Mesenchymal stem cell (in vitro differentiated cells and primary cell): ENCODE data around the gene CMSS1.

Experiments
- DNase-seq: peaks from one replicate; pipeline ENCODE4 v3.0.0-alpha.2; 2013
- H2AFZ ChIP-seq: one replicate; pipeline ENCODE4 v1.6.1; 2013; ENCODE audit warnings: low read depth, mild to moderate bottlenecking, control low read depth, inconsistent platforms, low read length, moderate library complexity
- H2AK5ac ChIP-seq: 2 replicates; pipeline ENCODE4 v1.6.1; 2013; ENCODE audit warnings: low read length, moderate library complexity, mild to moderate bottlenecking, inconsistent platforms; ENCODE audit not compliant: severe bottlenecking
- H2BK120ac ChIP-seq: one replicate; pipeline ENCODE4 v1.6.1; 2013; ENCODE audit warnings: low read depth, mild to moderate bottlenecking, inconsistent platforms, low read length, moderate library complexity
- H2BK12ac ChIP-seq, 2 experiments: one replicate each; pipeline ENCODE4 v1.6.1; 2013; ENCODE audit warnings: inconsistent platforms in 2 of 2, low read length in 2 of 2, mild to moderate bottlenecking in 2 of 2, moderate library complexity in 2 of 2, control low read depth in 1 of 2
- H2BK15ac ChIP-seq: one replicate; pipeline ENCODE4 v1.6.1; 2013; ENCODE audit warnings: mild to moderate bottlenecking, low read depth, inconsistent platforms; ENCODE audit not compliant: poor library complexity, severe bottlenecking
- H2BK5ac ChIP-seq: 2 replicates; pipeline ENCODE4 v1.6.1; 2013; ENCODE audit warnings: low read depth, mild to moderate bottlenecking, low read length, control low read depth, inconsistent platforms; ENCODE audit not compliant: poor library complexity, severe bottlenecking
- H3K14ac ChIP-seq, 2 experiments: one replicate each; pipeline ENCODE4 v1.6.1; 2013; ENCODE audit warnings: inconsistent platforms in 2 of 2, low read length in 2 of 2, control low read depth in 1 of 2, mild to moderate bottlenecking in 1 of 2, moderate library complexity in 1 of 2
- H3K18ac ChIP-seq, 2 experiments: one replicate each; pipeline ENCODE4 v1.6.1; 2013; ENCODE audit warnings: inconsistent platforms in 2 of 2, low read length in 2 of 2, control low read depth in 1 of 2, low read depth in 1 of 2, mild to moderate bottlenecking in 1 of 2
- H3K23ac ChIP-seq, 2 experiments: one replicate each; pipeline ENCODE4 v1.6.1; 2013; ENCODE audit warnings: inconsistent platforms in 2 of 2, low read length in 2 of 2, mild to moderate bottlenecking in 2 of 2, moderate library complexity in 2 of 2, control low read depth in 1 of 2
- H3K27ac ChIP-seq: 2 replicates; pipeline ENCODE4 v1.5.1; 2013; ENCODE audit warnings: mild to moderate bottlenecking, moderate library complexity, low read length, control low read depth, inconsistent platforms; ENCODE audit not compliant: poor library complexity, severe bottlenecking
- H3K27me3 ChIP-seq, 2 experiments: 2 replicates each; pipeline versions ENCODE4 v1.6.1 to v1.7.0; 2013; ENCODE audit warnings: low read length in 2 of 2, mild to moderate bottlenecking in 2 of 2, moderate library complexity in 2 of 2, control low read depth in 1 of 2, inconsistent platforms in 1 of 2; ENCODE audit not compliant: control insufficient read depth in 1 of 2, insufficient read depth in 1 of 2
- H3K36me3 ChIP-seq, 2 experiments: 2 replicates each; pipeline versions ENCODE4 v1.6.1 to v1.7.0; 2013; ENCODE audit warnings: low read length in 2 of 2, control low read depth in 1 of 2, inconsistent platforms in 1 of 2, low read depth in 1 of 2, mild to moderate bottlenecking in 1 of 2; ENCODE audit not compliant: insufficient read depth in 2 of 2, control insufficient read depth in 1 of 2
- H3K4ac ChIP-seq, 2 experiments: one replicate each; pipeline ENCODE4 v1.6.1; 2013; ENCODE audit warnings: inconsistent platforms in 2 of 2, low read length in 2 of 2, mild to moderate bottlenecking in 2 of 2, moderate library complexity in 2 of 2, control low read depth in 1 of 2, low read depth in 1 of 2
- H3K4me1 ChIP-seq: 2 replicates; pipeline ENCODE4 v1.6.1; 2013; ENCODE audit warnings: low read depth, low read length, control low read depth; ENCODE audit not compliant: control insufficient read depth, insufficient read depth
- H3K4me2 ChIP-seq: 2 replicates; pipeline ENCODE4 v1.6.1; 2013; ENCODE audit warnings: low read length, mild to moderate bottlenecking, inconsistent platforms; ENCODE audit not compliant: poor library complexity, severe bottlenecking
- H3K4me3 ChIP-seq, 2 experiments: 2 replicates each; pipeline versions ENCODE4 v1.5.1 to v1.7.0; 2013; ENCODE audit warnings: low read length in 2 of 2, mild to moderate bottlenecking in 2 of 2, control low read depth in 1 of 2, low read depth in 1 of 2; ENCODE audit not compliant: insufficient read depth in 1 of 2
- H3K79me1 ChIP-seq: replicated peaks from 2 replicates; pipeline ENCODE4 v1.6.1; 2013; ENCODE audit warnings: mild to moderate bottlenecking, control low read depth, low read length, inconsistent platforms; ENCODE audit not compliant: poor library complexity, severe bottlenecking
- H3K9ac ChIP-seq: 2 replicates; pipeline ENCODE4 v1.7.0; 2013; ENCODE audit warnings: mild to moderate bottlenecking, low read length, moderate library complexity
- H3K9me3 ChIP-seq: 2 replicates; pipeline ENCODE4 v1.7.0; 2013; ENCODE audit warnings: mild to moderate bottlenecking, low read length; ENCODE audit not compliant: control insufficient read depth
- H4K8ac ChIP-seq: one replicate; pipeline ENCODE4 v1.6.1; 2013; ENCODE audit warnings: inconsistent platforms, mild to moderate bottlenecking, low read length, moderate library complexity
- H4K91ac ChIP-seq: one replicate; pipeline ENCODE4 v1.6.1; 2013; ENCODE audit warnings: mild to moderate bottlenecking, low read length, inconsistent platforms
- WGBS: methylation state at CpG from one replicate; pipeline ENCODE4 v1.1.7; 2013; ENCODE audit warnings: mixed read lengths; 5-methylcytosine and 5-hydroxymethylcytosine counted together

CMSS1 gene

DNA sequence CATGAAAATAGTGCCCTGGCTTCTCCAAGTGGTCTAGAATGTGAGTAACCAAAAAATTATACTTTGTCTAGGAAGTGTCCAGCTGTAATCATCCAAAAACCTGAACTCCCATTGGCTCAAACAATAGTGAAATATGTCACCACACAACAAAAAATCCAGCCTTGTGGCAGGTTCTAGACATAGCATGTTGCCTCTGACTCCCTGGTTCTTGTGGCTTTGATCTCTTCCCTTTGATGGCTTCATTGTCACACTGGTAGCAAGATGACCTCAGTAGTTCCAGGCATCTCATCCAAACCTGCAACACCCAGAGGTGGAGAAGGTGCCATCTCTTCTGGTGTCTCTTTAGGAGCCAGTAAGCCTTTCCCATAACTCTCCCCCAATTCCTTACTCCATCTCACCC is 74.7 kb downstream of the CMSS1 start:
- peak overlapping the region in 1 of 2 experiments; percentile 1 for H3K14ac ChIP-seq
- no peak overlapping the region for H2BK120ac ChIP-seq
- H3K79me1 ChIP-seq: peaks cover 1% of the 10 kb centered on the region
- H3K4me1 ChIP-seq: no peaks in the 10 kb centered on the region
- no peak overlapping the region for H2AK5ac ChIP-seq
- H3K27ac ChIP-seq: no peak overlapping the region
- H3K9ac ChIP-seq: no peak overlapping the region
- H3K36me3 ChIP-seq: no peaks in the 10 kb centered on the region
- no peak overlapping the region for H3K4me2 ChIP-seq
- H3K23ac ChIP-seq: no peak overlapping the region
- H2BK15ac ChIP-seq: no peak overlapping the region
- H3K4me3 ChIP-seq: no peak overlapping the region
- H2AFZ ChIP-seq: no peak overlapping the region
- H2BK12ac ChIP-seq: peak overlapping the region in 1 of 2 experiments; percentile 75
- H4K8ac ChIP-seq: no peak overlapping the region
- H3K9me3 ChIP-seq: no peaks in the 10 kb centered on the region
- H3K18ac ChIP-seq: peak overlapping the region; percentile 3 to 7
- H4K91ac ChIP-seq: no peak overlapping the region
- no peak overlapping the region for H3K4ac ChIP-seq
- H3K27me3 ChIP-seq: no peaks in the 10 kb centered on the region
- H2BK5ac ChIP-seq: no peak overlapping the region
- DNase-seq: no peak

DNA sequence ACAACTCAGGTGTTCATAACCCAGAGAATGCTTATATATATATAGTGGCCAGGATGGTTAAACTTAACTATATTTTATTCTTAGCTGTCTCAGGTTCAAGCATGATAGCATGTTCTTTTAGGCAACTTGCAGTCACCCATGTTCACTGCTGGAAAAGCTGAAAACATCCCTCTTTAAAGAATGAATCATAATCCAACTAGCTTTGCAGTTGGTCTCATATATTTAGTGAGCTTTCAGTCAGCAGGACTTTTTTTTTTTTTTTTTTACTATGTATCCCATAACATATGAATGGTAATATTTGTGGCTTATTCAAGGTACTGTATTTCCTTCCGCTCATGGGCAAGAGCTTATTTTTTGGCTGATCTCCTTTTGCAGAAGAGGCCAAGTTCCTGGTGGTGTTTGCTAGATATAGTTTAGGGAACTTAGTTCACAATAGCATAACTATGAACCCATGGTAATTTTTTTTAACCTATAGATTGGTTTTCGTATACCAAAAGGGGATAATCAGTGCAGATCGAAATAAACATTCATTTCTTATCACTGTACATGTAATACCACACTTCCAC is 77.6 kb downstream of the CMSS1 start:
- no peaks in the 10 kb centered on the region for H3K4me1 ChIP-seq
- H2BK12ac ChIP-seq: no peak overlapping the region
- H3K4me3 ChIP-seq: no peak overlapping the region
- H3K14ac ChIP-seq: no peak overlapping the region
- no peak overlapping the region for H2BK15ac ChIP-seq
- DNase-seq: no peak
- H2BK5ac ChIP-seq: no peak overlapping the region
- 98% methylated on average over 3 of the region's 3 CpGs for WGBS
- no peak overlapping the region for H2AFZ ChIP-seq
- peaks cover 3% of the 10 kb centered on the region for H3K79me1 ChIP-seq
- H3K4ac ChIP-seq: no peak overlapping the region
- H4K8ac ChIP-seq: no peak overlapping the region
- H2AK5ac ChIP-seq: no peak overlapping the region
- H3K36me3 ChIP-seq: no peaks in the 10 kb centered on the region
- no peak overlapping the region for H3K4me2 ChIP-seq
- H3K9ac ChIP-seq: peak overlapping the region; percentile 16
- no peak overlapping the region for H3K23ac ChIP-seq
- no peak overlapping the region for H2BK120ac ChIP-seq
- peak overlapping the region; percentile 89 for H3K27ac ChIP-seq
- H4K91ac ChIP-seq: no peak overlapping the region
- no peak overlapping the region for H3K18ac ChIP-seq
- H3K27me3 ChIP-seq: no peaks in the 10 kb centered on the region
- no peaks in the 10 kb centered on the region for H3K9me3 ChIP-seq

DNA sequence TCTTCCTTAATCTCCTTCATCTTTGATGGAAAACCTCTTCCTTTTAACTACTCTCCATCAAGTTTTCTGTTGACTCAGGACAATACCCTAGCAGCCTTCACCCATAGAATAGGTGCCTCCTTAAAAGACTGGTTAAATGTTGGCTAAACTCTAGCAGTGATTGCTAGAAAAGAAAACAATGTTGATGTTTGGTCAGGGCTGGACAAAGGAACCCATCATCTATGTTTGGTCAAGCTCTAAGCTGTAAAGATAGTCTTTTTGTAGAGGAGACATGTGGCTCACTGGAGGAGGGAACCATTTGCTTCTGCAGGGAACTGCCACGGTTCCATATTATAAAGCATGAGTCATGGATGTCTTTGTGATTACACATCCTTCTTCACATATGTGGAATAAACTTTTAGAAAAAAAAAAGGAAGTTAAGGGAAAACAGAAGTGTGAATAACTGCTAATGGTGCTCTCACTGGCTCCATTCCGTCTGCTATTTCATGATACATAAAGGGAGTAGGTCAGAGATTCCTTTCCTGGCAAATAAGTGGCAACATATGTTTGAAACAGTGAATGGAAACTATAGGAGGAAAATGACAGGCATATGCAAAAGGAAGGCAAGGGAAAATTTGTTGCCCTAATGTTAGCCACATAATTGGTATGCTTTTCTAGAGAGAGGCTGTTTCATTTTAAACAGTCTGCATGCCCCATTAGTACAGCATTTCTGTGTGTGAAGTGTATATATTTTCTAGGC is 78.2 kb downstream of the CMSS1 start:
- Histone ChIP-seq H3K14ac (no peak overlapping the region), H2AK5ac (no peak overlapping the region), H4K8ac (no peak overlapping the region)

DNA sequence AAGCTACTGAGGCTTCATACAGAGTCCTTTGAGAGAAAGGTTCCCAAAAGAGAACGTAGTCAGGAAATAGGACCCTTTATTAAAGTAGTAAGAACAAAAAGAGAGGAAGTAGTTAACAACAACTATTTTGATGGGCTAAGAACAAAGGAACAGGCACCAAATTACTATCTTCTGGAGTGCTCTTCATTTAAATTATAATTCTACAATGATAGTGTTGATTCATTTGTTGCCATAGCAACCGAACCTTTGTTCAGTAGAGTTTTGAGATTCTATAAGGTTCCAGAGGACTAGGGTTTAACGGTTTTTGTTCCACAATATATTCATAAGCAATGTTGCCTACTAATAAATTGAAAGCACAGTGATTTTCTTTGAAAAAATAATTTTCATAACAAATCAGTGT is 78.8 kb downstream of the CMSS1 start:
- H4K91ac ChIP-seq: no peak overlapping the region
- H3K27ac ChIP-seq: peak overlapping the region; percentile 89
- no peak overlapping the region for H3K23ac ChIP-seq
- peaks cover 2% of the 10 kb centered on the region for H3K79me1 ChIP-seq
- no peak overlapping the region for H2BK5ac ChIP-seq
- peak overlapping the region; percentile 74 for H3K9ac ChIP-seq
- no peak overlapping the region for H2AK5ac ChIP-seq
- H2BK12ac ChIP-seq: no peak overlapping the region
- no peak for DNase-seq
- no peaks in the 10 kb centered on the region for H3K27me3 ChIP-seq
- H3K4ac ChIP-seq: no peak overlapping the region
- no peak overlapping the region for H3K14ac ChIP-seq
- peak overlapping the region in 1 of 2 experiments; percentile 9 for H3K18ac ChIP-seq
- H3K36me3 ChIP-seq: no peaks in the 10 kb centered on the region
- H2AFZ ChIP-seq: no peak overlapping the region
- no peak overlapping the region for H2BK15ac ChIP-seq
- WGBS: no CpG with 5 or more reads among the region's 3 CpGs
- no peak overlapping the region for H3K4me2 ChIP-seq
- peaks cover 2% of the 10 kb centered on the region for H3K4me1 ChIP-seq
- H3K9me3 ChIP-seq: no peaks in the 10 kb centered on the region
- no peak overlapping the region for H2BK120ac ChIP-seq
- no peak overlapping the region for H4K8ac ChIP-seq
- H3K4me3 ChIP-seq: peak overlapping the region in 1 of 2 experiments; percentile 20

More for the DNA sequence above, 78.2 kb downstream of the CMSS1 start:
- H3K18ac ChIP-seq: peak overlapping the region in 1 of 2 experiments; percentile 91
- H2BK15ac ChIP-seq: no peak overlapping the region
- H3K9ac ChIP-seq: peak overlapping the region; percentile 74
- peak overlapping the region in 1 of 2 experiments; percentile 20 for H3K4me3 ChIP-seq
- no peak overlapping the region for H4K91ac ChIP-seq
- no peaks in the 10 kb centered on the region for H3K27me3 ChIP-seq
- no peak overlapping the region for H3K23ac ChIP-seq
- no peaks in the 10 kb centered on the region for H3K9me3 ChIP-seq
- H2BK12ac ChIP-seq: peak overlapping the region in 1 of 2 experiments; percentile 89
- no peak overlapping the region for H2BK5ac ChIP-seq
- H2BK120ac ChIP-seq: no peak overlapping the region
- H3K27ac ChIP-seq: peak overlapping the region; percentile 89
- 0% methylated on average over 1 of the region's 2 CpGs for WGBS
- H3K4me1 ChIP-seq: peaks cover 2% of the 10 kb centered on the region
- no peaks in the 10 kb centered on the region for H3K36me3 ChIP-seq
- peaks cover 3% of the 10 kb centered on the region for H3K79me1 ChIP-seq
- H2AFZ ChIP-seq: no peak overlapping the region
- no peak overlapping the region for H3K4ac ChIP-seq
- H3K4me2 ChIP-seq: no peak overlapping the region
- DNase-seq: peak; percentile 92
